Measurements from ENCODE around the gene TMCC2. TPM values are rescaled to one million over a fixed set of nuclear protein-coding genes. Genes with fewer than 3 reads are reported as not detected.
A peak's percentile ranks its signal among the peaks of the same experiment; 100 is the strongest.

The TMCC2 gene
- total and polyA plus RNA-seq, 12 donors: 0.62 to 2.6 (median 1.8) TPM

DNA sequence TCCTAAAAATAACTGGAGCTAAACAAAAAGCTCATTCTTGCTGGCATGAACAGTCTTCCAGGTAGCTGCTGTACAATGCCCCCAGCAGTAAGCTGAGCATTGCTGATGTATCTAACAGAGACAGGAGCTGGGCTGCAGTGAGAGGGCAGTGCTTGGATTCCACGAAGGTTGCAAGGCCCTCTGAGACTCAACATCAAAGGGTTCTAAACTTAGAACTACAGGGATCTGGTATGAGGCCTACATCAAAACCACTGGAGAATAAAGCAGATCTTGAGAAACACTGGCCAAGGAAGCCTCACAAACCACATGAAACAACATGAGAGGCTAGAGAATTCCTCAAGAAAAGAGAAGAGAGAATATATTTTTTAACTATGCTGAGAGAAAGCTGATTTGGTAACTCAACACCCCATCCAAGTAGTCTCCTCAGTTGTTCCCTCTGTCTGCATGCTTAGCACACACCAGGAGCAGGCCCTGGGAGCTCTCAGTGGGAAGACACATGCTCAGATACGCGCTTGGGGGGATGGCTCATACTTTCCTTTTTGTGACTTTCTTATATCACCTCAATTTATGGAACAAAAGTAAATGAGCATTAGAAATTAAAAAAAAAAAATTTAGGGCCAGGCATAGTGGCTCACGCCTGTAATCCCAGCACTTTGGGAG lies 43.9 kb upstream of the TMCC2 start:
- H3K4me1 ChIP-seq: peaks cover 0 to 48% (median 19%) of the 10 kb centered on the region in 9 donors
- no peaks in the 10 kb centered on the region for H3K27me3 ChIP-seq
- 42 to 52% methylated on average over 4 of the region's 4 CpGs for WGBS, 2 donors
- no peak overlapping the region for H3K4me3 ChIP-seq
- ATAC-seq: peak; percentile 33 to 88 (median 76)
- TF ChIP-seq CTCF (IDR thresholded peaks at IDR 0.05): no peak
- no peaks in the 10 kb centered on the region for H3K9me3 ChIP-seq
- H3K36me3 ChIP-seq: peaks cover 0 to 48% (median 0%) of the 10 kb centered on the region in 9 donors
- DNase-seq: peak in 1 of 2 donors; percentile 13
- peak overlapping the region in 9 of 10 donors; percentile 7 to 80 (median 51) for H3K27ac ChIP-seq
- intact Hi-C loops (cut with DNase I): no loop called here

- ATAC-seq (no peak), DNase-seq (no peak)
- Histone ChIP-seq H3K27ac (no peak overlapping the region), H3K9me3 (no peaks in the 10 kb centered on the region), H3K4me1 (peaks cover 0 to 49% (median 25%) of the 10 kb centered on the region in 9 donors), H3K36me3 (peaks cover 0 to 38% (median 0%) of the 10 kb centered on the region in 9 donors), H3K27me3 (no peaks in the 10 kb centered on the region), H3K4me3 (no peak overlapping the region)
- TF ChIP-seq CTCF (IDR thresholded peaks at IDR 0.05): no peak
- intact Hi-C loops (cut with DNase I): no loop called here
Measured at GRCh38 chr1:205186191-205186590, 41.6 kb upstream of the TMCC2 start.

DNA sequence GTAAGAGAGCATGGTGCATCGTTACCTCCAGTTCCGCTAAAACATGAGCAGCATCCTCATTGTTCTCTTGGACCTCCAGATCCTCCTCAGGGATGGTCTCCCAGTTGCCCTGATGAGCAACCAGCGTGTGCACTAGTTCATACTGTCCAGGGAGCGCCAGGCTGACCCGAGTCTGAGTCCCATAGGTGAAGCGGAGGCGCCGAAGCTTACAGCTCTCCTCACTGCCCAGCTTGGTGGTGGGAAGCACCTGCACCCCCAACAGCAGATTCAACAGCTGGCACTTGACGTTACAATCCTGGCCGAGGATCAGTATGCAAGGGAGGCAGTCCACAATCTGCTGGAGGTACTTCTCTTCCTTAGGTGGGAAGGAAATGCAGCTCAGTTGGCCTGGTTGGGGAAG lies 40.3 kb upstream of the TMCC2 start:
- no peaks in the 10 kb centered on the region for H3K27me3 ChIP-seq
- ATAC-seq: no peak
- H3K9me3 ChIP-seq: no peaks in the 10 kb centered on the region
- H3K27ac ChIP-seq: no peak overlapping the region
- WGBS, 2 donors: 95 to 96% methylated on average over 10 of the region's 10 CpGs
- H3K4me3 ChIP-seq: no peak overlapping the region
- H3K36me3 ChIP-seq: peaks cover 0 to 34% (median 0%) of the 10 kb centered on the region in 9 donors
- intact Hi-C loops (cut with DNase I): no loop called here
- H3K4me1 ChIP-seq: peaks cover 0 to 53% (median 30%) of the 10 kb centered on the region in 9 donors
- DNase-seq: no peak
- TF ChIP-seq CTCF (IDR thresholded peaks at IDR 0.05): no peak

- 73 to 77% methylated on average over 2 of the region's 2 CpGs for WGBS, 2 donors
- Histone ChIP-seq H3K9me3 (no peaks in the 10 kb centered on the region), H3K27me3 (no peaks in the 10 kb centered on the region), H3K4me3 (no peak overlapping the region), H3K27ac (no peak overlapping the region), H3K4me1 (peaks cover 0 to 47% (median 26%) of the 10 kb centered on the region in 9 donors), H3K36me3 (peaks cover 0 to 29% (median 0%) of the 10 kb centered on the region in 9 donors)
- intact Hi-C loops (cut with DNase I): no loop called here
- ATAC-seq (no peak), DNase-seq (no peak)
- no peak for TF ChIP-seq CTCF (IDR thresholded peaks at IDR 0.05)
Measured at GRCh38 chr1:205188098-205188497, 39.6 kb upstream of the TMCC2 start.

Data from heart right ventricle (tissue), 16 donors.